Measurements from ENCODE around the gene NAPSA.

The NAPSA gene

GRCh38 chr19:50383852-50384684 lies 18.6 kb upstream of the NAPSA start, which contains the start of gene POLD1:
POLD1 (plus strand) TSS chr19:50384347; CDS start chr19:50398852, 14,505 bp downstream.
- DNase-seq, result peak; percentile 94

- DNase-seq, result no peak
Measured at GRCh38 chr19:50383001-50383851, 17.8 kb upstream of the NAPSA start.

GRCh38 chr19:50381881-50382729 lies 16.7 kb upstream of the NAPSA start:
- no peak for DNase-seq

GRCh38 chr19:50380751-50381151 lies 15.3 kb upstream of the NAPSA start:
- no peak for DNase-seq

- no peak for DNase-seq
Measured at GRCh38 chr19:50380137-50380536, 14.7 kb upstream of the NAPSA start.

DNA sequence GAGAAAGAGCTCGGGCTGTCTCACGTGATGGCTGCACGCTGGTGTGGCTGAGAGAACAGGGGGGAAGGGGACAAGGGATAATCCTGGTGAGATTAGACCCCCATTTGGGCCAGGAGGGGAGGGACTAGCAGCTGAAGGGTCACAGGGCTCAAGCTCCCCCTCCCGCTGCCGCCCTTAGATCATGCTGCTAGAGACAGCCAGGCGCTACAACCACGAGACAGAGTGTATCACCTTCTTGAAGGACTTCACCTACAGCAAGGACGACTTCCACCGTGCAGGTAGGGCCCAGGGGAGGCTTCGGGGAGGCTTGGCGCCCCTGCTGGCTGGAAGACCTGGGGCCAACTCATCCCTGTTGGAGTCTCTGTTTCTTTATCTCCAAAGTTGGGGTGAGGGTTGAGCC lies 14.2 kb upstream of the NAPSA start:
- no peak for DNase-seq

GRCh38 chr19:50378863-50379236 lies 13.4 kb upstream of the NAPSA start:
- DNase-seq, result no peak

DNA sequence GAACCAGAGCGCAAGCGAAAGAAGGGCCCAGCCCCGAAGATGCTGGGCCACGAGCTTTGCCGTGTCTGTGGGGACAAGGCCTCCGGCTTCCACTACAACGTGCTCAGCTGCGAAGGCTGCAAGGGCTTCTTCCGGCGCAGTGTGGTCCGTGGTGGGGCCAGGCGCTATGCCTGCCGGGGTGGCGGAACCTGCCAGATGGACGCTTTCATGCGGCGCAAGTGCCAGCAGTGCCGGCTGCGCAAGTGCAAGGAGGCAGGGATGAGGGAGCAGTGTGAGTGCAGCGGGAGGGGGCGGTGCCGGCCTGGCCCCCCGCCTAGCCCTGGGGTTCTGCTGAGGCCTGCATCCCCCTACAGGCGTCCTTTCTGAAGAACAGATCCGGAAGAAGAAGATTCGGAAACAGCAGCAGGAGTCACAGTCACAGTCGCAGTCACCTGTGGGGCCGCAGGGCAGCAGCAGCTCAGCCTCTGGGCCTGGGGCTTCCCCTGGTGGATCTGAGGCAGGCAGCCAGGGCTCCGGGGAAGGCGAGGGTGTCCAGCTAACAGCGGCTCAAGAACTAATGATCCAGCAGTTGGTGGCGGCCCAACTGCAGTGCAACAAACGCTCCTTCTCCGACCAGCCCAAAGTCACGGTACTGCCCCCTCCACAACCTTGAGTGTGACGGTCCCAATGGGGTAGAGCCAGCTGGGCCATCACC lies 12.9 kb upstream of the NAPSA start:
- DNase-seq, result no peak

DNA sequence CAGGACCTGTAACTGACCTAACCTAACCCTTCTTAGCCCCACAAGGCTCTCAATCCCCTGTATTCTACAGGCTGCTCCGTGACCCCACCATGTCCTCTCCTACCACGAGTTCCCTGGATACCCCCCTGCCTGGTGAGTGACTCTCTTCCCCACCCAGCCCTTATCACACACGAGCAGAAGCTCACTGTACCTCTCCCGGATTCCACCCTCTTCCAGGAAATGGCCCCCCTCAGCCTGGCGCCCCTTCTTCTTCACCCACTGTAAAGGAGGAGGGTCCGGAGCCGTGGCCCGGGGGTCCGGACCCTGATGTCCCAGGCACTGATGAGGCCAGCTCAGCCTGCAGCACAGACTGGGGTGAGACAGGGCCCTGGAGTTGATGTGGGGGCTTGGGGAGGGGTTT lies 12.1 kb upstream of the NAPSA start:
- no peak for DNase-seq

DNA sequence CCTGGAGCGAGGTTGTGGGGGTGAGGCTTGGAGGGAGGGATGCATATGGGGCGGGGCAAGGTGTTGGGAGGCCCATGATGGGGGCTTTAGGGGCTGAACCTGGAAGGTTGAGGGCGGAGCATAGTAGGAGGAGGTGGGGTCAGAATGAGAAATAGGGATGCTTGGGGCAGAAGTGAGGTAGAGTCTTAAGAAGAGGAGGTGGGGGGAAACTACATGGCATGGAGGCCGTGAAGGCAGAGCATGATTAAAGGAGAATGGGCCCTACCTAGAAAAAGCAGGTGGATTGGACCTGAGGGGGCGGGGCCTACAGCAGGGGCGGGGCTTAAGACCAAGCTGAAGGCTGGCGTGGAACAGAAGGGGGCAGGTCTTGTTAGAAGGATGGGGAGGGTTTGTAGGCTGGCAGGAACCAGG lies 11.6 kb upstream of the NAPSA start:
- no peak for DNase-seq

GRCh38 chr19:50376166-50377050 lies 11.0 kb upstream of the NAPSA start, which contains the start of gene NR1H2:
NR1H2 (plus strand) TSS chr19:50376457; CDS start chr19:50377606, 1,149 bp downstream.
- DNase-seq, result peak; percentile 92

DNA sequence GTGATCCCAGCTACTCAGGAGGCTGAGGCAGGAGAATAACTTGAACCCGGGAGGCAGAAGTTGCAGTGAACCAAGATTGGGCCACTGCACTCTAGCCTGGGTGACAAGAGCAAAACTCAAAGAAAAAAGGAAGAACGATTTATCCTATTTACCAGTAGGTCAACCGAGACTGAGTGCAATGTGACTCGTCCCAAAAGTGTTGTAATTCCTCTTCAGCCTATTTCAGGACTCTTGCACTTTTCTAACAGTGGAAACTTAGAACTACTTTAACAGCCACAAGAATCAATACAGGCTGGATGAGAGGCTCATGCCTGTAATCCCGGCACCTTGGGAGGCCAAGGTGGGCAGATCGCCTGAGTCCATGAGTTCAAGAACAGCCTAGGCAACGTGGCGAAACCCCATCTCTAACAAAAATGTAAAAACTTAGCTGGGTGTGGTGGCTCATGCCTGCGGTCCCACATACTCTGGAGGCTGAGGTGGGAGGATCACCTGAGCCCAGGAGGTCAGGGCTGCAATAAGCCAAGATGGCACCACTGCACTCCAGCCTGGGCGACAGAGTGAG lies 6.6 kb upstream of the NAPSA start:
- no peak for DNase-seq

DNA sequence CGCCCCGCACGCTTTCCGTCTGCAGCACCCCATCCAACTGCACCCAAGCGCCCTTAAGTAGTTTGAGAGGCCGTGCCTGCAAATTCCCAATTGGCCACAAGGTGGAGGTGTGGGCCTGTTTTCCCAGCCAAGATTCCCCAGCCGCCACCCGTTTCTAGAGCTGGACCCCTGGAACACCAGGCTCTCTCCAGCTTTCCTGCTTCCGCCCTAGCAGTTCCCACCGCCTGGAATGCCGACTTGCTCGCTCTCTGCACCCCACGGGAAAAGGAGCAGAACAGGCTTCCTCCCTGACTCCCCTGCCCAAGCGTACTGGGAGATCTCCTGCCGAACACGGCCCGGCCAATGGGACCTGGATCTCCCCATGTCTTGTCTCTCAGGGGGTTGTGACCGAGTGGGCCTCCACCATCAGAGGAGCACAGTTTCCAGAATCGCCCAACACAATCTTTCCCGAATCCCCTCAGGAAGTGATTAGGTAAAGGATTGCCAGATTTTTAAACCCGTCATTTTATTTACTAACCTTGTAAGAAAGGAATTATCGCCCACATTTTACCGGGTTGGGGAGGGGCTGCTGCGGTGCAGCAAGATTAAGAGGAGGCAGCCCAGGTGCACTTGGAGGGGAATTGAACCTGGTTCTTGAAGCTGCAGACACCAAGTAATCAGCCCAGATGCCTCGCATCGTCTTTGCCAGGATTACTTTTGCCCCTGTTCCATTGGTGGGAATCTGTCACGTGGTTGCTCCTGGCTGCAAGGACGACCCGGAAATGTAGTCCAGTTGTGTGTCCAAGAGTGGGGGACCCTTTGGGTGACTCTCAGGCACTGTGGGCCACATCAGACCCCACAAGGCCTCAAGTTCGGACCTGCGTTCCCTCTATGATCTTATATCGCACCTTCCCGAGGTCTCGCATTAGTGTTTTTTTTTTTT lies 3.5 kb upstream of the NAPSA start:
- DNase-seq, result no peak

- no peak for DNase-seq
Measured at GRCh38 chr19:50362656-50363424, 2.6 kb downstream of the NAPSA start.

GRCh38 chr19:50362030-50362412 lies 3.4 kb downstream of the NAPSA start:
- DNase-seq, result no peak

DNA sequence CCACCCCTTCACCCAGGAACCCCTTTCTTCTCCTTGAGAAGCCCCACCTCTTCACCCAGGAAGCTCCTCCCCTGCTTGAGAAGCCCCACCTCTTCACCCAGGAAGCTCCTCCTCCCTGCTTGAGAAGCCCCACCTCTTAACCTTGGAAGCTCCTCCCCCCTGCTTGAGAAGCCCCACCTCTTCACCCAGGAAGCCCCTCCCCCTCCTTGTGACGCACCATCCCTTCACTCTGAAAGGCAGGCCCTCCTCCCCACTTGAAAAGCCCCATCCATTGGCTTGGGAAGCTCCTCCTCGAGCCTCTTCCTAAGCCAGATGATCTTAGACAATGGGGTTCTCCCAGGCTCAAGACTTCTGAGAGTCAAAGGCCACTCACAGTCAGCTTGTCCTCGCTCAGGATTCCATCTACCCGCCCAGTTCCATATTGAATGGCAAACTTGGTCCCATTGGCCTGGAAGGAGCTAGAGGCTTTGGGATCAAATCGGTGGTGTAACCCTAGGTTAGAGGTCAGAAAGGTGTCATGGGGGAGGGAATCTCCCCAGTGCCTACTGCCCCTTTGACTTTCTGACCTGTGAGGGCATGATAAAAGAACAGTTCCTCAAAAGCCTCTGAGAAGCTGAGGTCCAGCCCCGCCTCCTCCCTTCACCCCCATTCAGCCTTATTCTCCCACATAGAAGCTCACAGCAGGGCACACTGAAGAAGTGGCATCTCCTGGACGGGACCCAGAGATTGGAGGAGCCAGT lies 4.0 kb downstream of the NAPSA start:
- no peak for DNase-seq

- DNase-seq, result no peak
Measured at GRCh38 chr19:50359328-50359818, 6.1 kb downstream of the NAPSA start.

All from NCI-H1436 treated with DMSO at 0.1 percent for 48 hours (cell line).